Astrocyte (in vitro differentiated cells and primary cell): ENCODE data around the gene KIAA1671.

Experiments used
- CTCF ChIP-seq: IDR thresholded peaks from 2 replicates; pipeline ENCODE4 v1.5.1; 2011; ENCODE audit warnings: low read depth, mild to moderate bottlenecking, inconsistent platforms, low read length, moderate library complexity; ENCODE audit not compliant: insufficient read depth
- EZH2 ChIP-seq: IDR thresholded peaks from 2 replicates; pipeline ENCODE4 v1.6.1; 2012; ENCODE audit warnings: mild to moderate bottlenecking, low read length, inconsistent platforms; ENCODE audit not compliant: insufficient read depth

- TF ChIP-seq CTCF (no peak), EZH2 (no peak)
These were observed 125.4 kb downstream of the KIAA1671 start for GRCh38 chr22:25077964-25078363.
